HepG2 (cell line): ENCODE measurements around the gene NOL4L. TPM values are rescaled to one million over a fixed set of nuclear protein-coding genes. Genes with fewer than 3 reads are reported as not detected.

Experiments
- CAMTA2 ChIP-seq: sonication (generic); formaldehyde crosslinking; IDR thresholded peaks from 2 replicates; pipeline ENCODE4 v1.4.0; 2020; ENCODE audit warnings: mild to moderate bottlenecking, missing genetic modification reagents, borderline replicate concordance
- GTF3A ChIP-seq: sonication (generic); formaldehyde crosslinking; conservative IDR thresholded peaks from 2 replicates; pipeline ENCODE4 v1.4.0; 2020; ENCODE audit warnings: mild to moderate bottlenecking, missing genetic modification reagents
- HOXA7 ChIP-seq: sonication (generic); formaldehyde crosslinking; IDR thresholded peaks from 2 replicates; pipeline ENCODE4 v1.8.1; 2022; ENCODE audit warnings: mild to moderate bottlenecking, missing genetic modification reagents, moderate library complexity
- KLF13 ChIP-seq: sonication (generic); formaldehyde crosslinking; IDR thresholded peaks from 2 replicates; pipeline ENCODE4 v1.4.0; 2020; ENCODE audit warnings: mild to moderate bottlenecking, missing genetic modification reagents
- MAFF ChIP-seq: IDR thresholded peaks from 2 replicates; pipeline ENCODE4 v1.6.1; 2011; ENCODE audit warnings: low read depth, low read length, improper control_type of control experiment
- MIER3 ChIP-seq: IDR thresholded peaks from 2 replicates; pipeline ENCODE4 v1.6.1; 2016; ENCODE audit warnings: missing compliant biosample characterization, borderline replicate concordance
- NKX3-1 ChIP-seq: sonication (generic); formaldehyde crosslinking; IDR thresholded peaks from 2 replicates; pipeline ENCODE4 v1.5.0; 2020; ENCODE audit warnings: missing genetic modification reagents
- SCMH1 ChIP-seq: sonication (generic); formaldehyde crosslinking; IDR thresholded peaks from 2 replicates; pipeline ENCODE4 v1.9.0; 2021; ENCODE audit warnings: missing genetic modification reagents, mild to moderate bottlenecking, borderline replicate concordance
- SMAD3 ChIP-seq: sonication (generic); formaldehyde crosslinking; IDR thresholded peaks from 2 replicates; pipeline ENCODE4 v1.4.0; 2020; ENCODE audit warnings: missing genetic modification reagents
- ZFP37 ChIP-seq: sonication (generic); formaldehyde crosslinking; IDR thresholded peaks from 2 replicates; pipeline ENCODE4 v1.4.0; 2020; ENCODE audit warnings: missing genetic modification reagents, borderline replicate concordance
- ZNF124 ChIP-seq: sonication (generic); formaldehyde crosslinking; IDR thresholded peaks from 2 replicates; pipeline ENCODE4 v1.4.0; 2020; ENCODE audit warnings: missing genetic modification reagents
- ZNF280D ChIP-seq: sonication (generic); formaldehyde crosslinking; IDR thresholded peaks from 2 replicates; pipeline ENCODE4 v1.5.1; 2020; ENCODE audit warnings: mild to moderate bottlenecking, missing genetic modification reagents
- ZNF354B ChIP-seq: sonication (generic); formaldehyde crosslinking; IDR thresholded peaks from 2 replicates; pipeline ENCODE4 v1.8.0; 2022; ENCODE audit warnings: mild to moderate bottlenecking, missing genetic modification reagents
- ZNF543 ChIP-seq: sonication (generic); formaldehyde crosslinking; IDR thresholded peaks from 2 replicates; pipeline ENCODE4 v1.4.0; 2020; ENCODE audit warnings: mild to moderate bottlenecking, missing genetic modification reagents
- ZNF747 ChIP-seq: sonication (generic); formaldehyde crosslinking; IDR thresholded peaks from 2 replicates; pipeline ENCODE4 v1.8.1; 2023; ENCODE audit warnings: missing genetic modification reagents, mild to moderate bottlenecking, borderline replicate concordance
- ZNF777 ChIP-seq: sonication (generic); formaldehyde crosslinking; IDR thresholded peaks from 2 replicates; pipeline ENCODE4 v1.4.0; 2020; ENCODE audit warnings: missing genetic modification reagents
- ZNF83 ChIP-seq: sonication (generic); formaldehyde crosslinking; IDR thresholded peaks from 2 replicates; pipeline ENCODE4 v1.4.0; 2020; ENCODE audit warnings: missing genetic modification reagents, mild to moderate bottlenecking, borderline replicate concordance
- polyA plus RNA-seq, 8 experiments: library from polyadenylated mRNA; depleted of rRNA in 3 of 8; stranded (reverse) in 7 of 8; unstranded in 1 of 8; fragments of >200 nt; fragmentation: Illumina TruSeq in 4 of 8; extraction: Trizol in 4 of 8; gene quantifications; 2 replicates each; pipeline versions ENCODE4 v1.2.1 to v1.2.3, GENCODE V29; 2011 to 2016; ENCODE audit warnings: low read depth in 4 of 8, missing spikeins in 1 of 8, mixed read lengths in 1 of 8; ENCODE audit not compliant: insufficient read depth in 1 of 8
- total RNA-seq, 5 experiments: library from RNA; depleted of rRNA; stranded (reverse); fragments of >200 nt; fragmentation: Illumina TruSeq; extraction: Trizol; gene quantifications; 2 replicates each; pipeline ENCODE4 v1.2.3, GENCODE V29; 2016; ENCODE audit warnings: low read depth in 1 of 5
- TF ChIP-seq, protein P1 (sequence below): sonication (generic); formaldehyde crosslinking; IDR thresholded peaks from 2 replicates; pipeline ENCODE4 v1.4.0; 2020; ENCODE audit warnings: missing genetic modification reagents
- TF ChIP-seq, protein P2 (sequence below): IDR thresholded peaks from 2 replicates; pipeline ENCODE4 v1.6.1; 2012; ENCODE audit warnings: low read depth, low read length, improper control_type of control experiment

The NOL4L gene
- total and polyA plus RNA-seq, 2 of the 13 experiments (the other 11 are each of a cell fraction or from before 2014, with no cell fraction given) = 16.6 to 35.4 TPM

DNA sequence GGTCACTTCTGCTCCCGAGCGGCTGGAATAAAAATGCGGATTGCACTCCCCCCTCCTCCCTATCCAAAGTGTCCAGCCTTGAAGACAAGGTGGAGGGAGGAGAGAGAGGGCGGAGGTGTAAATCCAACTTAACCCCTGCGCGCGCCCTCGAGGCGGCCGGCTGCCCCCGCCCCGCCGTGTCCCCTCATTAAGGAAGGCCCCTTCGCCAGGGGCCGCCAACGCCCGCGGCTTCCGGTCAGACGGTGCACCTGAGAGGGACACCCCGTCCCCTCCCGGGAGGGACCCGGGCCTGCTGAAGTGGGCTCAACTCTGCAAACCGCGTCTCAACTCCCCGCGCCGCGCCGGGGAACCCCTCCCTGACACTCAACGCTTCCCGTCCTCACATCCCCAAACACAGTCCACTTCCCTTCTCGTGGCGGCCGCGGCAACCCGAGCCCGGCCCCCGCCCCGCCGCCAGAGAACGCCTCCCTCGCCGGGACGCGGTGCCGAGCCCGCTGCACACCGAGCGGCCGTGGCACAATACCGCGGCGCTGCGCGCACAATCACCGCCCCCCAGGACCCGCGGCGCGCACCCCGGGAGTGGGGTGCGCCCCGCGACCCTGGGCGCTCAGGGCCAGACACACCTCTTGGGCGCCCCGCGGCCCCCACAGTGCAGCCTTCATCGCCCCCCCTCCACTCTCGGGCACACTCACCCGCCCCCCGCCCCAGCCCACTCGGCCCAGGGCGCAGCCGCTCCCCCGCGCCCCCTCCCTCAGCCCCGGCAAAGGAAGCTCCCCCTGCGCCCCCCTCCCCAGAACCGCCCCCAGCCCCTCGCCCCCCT is 102.5 kb downstream of the NOL4L start (continued):
- TF ChIP-seq NKX3-1 = peak; percentile 52; the same call in 1 of the 2 replicates
- no peak for TF ChIP-seq ZNF124 (CRISPR knock-in tag)
- TF ChIP-seq, protein P1, sequence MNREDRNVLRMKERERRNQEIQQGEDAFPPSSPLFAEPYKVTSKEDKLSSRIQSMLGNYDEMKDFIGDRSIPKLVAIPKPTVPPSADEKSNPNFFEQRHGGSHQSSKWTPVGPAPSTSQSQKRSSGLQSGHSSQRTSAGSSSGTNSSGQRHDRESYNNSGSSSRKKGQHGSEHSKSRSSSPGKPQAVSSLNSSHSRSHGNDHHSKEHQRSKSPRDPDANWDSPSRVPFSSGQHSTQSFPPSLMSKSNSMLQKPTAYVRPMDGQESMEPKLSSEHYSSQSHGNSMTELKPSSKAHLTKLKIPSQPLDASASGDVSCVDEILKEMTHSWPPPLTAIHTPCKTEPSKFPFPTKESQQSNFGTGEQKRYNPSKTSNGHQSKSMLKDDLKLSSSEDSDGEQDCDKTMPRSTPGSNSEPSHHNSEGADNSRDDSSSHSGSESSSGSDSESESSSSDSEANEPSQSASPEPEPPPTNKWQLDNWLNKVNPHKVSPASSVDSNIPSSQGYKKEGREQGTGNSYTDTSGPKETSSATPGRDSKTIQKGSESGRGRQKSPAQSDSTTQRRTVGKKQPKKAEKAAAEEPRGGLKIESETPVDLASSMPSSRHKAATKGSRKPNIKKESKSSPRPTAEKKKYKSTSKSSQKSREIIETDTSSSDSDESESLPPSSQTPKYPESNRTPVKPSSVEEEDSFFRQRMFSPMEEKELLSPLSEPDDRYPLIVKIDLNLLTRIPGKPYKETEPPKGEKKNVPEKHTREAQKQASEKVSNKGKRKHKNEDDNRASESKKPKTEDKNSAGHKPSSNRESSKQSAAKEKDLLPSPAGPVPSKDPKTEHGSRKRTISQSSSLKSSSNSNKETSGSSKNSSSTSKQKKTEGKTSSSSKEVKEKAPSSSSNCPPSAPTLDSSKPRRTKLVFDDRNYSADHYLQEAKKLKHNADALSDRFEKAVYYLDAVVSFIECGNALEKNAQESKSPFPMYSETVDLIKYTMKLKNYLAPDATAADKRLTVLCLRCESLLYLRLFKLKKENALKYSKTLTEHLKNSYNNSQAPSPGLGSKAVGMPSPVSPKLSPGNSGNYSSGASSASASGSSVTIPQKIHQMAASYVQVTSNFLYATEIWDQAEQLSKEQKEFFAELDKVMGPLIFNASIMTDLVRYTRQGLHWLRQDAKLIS = no peak
- TF ChIP-seq ZNF83 (CRISPR knock-in tag) = no peak; the same call in 1 of the 2 replicates
- TF ChIP-seq ZNF543 (CRISPR knock-in tag) = no peak
- TF ChIP-seq KLF13 (CRISPR knock-in tag) = peak; percentile 86; the same call in 1 of the 2 replicates
- TF ChIP-seq GTF3A = no peak
- TF ChIP-seq, protein P2, sequence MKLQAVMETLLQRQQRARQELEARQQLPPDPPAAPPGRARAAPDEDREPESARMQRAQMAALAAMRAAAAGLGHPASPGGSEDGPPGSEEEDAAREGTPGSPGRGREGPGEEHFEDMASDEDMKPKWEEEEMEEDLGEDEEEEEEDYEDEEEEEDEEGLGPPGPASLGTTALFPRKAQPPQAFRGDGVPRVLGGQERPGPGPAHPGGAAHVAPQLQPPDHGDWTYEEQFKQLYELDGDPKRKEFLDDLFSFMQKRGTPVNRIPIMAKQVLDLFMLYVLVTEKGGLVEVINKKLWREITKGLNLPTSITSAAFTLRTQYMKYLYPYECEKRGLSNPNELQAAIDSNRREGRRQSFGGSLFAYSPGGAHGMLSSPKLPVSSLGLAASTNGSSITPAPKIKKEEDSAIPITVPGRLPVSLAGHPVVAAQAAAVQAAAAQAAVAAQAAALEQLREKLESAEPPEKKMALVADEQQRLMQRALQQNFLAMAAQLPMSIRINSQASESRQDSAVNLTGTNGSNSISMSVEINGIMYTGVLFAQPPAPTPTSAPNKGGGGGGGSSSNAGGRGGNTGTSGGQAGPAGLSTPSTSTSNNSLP = no peak
- 0 out of 2 replicates have a peak, but pooled peaks have one; percentile 47 for TF ChIP-seq ZNF747 (CRISPR knock-in tag)
- peak; percentile 40; the same call in 1 of the 2 replicates for TF ChIP-seq MIER3
- no peak for TF ChIP-seq ZFP37 (CRISPR knock-in tag)
- no peak for TF ChIP-seq SCMH1 (CRISPR knock-in tag)
- TF ChIP-seq SMAD3 = peak; percentile 18; the same call in 1 of the 2 replicates
- TF ChIP-seq CAMTA2 = no peak
- peak; percentile 87 for TF ChIP-seq ZNF777 (CRISPR knock-in tag)
- TF ChIP-seq ZNF354B (CRISPR knock-in tag) = 0 out of 2 replicates have a peak, but pooled peaks have one; percentile 48
- no peak for TF ChIP-seq MAFF
- no peak for TF ChIP-seq ZNF280D (CRISPR knock-in tag)
- TF ChIP-seq HOXA7 (CRISPR knock-in tag) = no peak
